HCT116 (cell line): Measurements from ENCODE around the gene CHID1. TPM values are rescaled to one million over a fixed set of nuclear protein-coding genes. Genes with fewer than 3 reads are reported as not detected.

Source experiments
- ATAC-seq: fragments of 200-7000 bp; cut with Tn5 transposase; 2 replicates; pipeline ENCODE4 v1.9.1; 2020; ENCODE audit warnings: mild to moderate bottlenecking, moderate library complexity
- BruUV-seq: library from RNA; stranded (reverse); fragments of 400-500 nt; replicated peaks from 2 replicates; lab custom pipeline; 2021; lab: Mats Ljungman, UMichigan
- CTCF ChIA-PET: fragments of 300-600 bp; sonication (Branson Sonifier 250); formaldehyde crosslinking; loops from one replicate; lab custom pipeline; 2021; ENCODE audit warnings: antibody characterized with exemption; lab: Charles Lee
- POLR2A ChIA-PET: fragments of 300-600, 350-600 bp; sonication (Branson Sonifier 250); formaldehyde crosslinking; loops from one replicate; lab custom pipeline; 2021; ENCODE audit warnings: antibody characterized with exemption; lab: Charles Lee
- RAD21 ChIA-PET, 2 experiments: fragments of 300-600 bp; sonication (Branson Sonifier 250); formaldehyde crosslinking; loops; one replicate each; lab custom pipeline; 2023; ENCODE audit warnings: low total read pairs in 2 of 2; ENCODE audit not compliant: uncharacterized antibody in 2 of 2, unreplicated experiment in 2 of 2, low non-redundant PET in 1 of 2; lab: Charles Lee
- DNase-seq: peaks from one replicate; pipeline ENCODE4 v3.0.0-alpha.2; 2010; ENCODE audit warnings: low read depth, low spot score
- H2AFZ ChIP-seq: fragments of 200-600 bp; shearing (Covaris generic), sonication (generic); 2 replicates; pipeline ENCODE4 v1.6.1; 2017; ENCODE audit warnings: low read depth, mixed run types, mixed read lengths, antibody characterized with exemption, low read length; ENCODE audit not compliant: poor library complexity, severe bottlenecking
- H3K27ac ChIP-seq: 2 replicates; pipeline ENCODE4 v1.5.1; 2012; ENCODE audit warnings: low read depth, low read length
- H3K27me3 ChIP-seq: fragments of 200-600 bp; sonication (generic); 2 replicates; pipeline ENCODE4 v1.6.1; 2016; ENCODE audit warnings: mixed run types, low read length, mixed read lengths; ENCODE audit not compliant: insufficient read depth
- H3K36me3 ChIP-seq, 2 experiments: fragments of 200-500 bp in 1 of 2; fragments of 200-600 bp in 1 of 2; sonication (Bioruptor generic) in 1 of 2; sonication (generic) in 1 of 2; 2 replicates each; pipeline versions ENCODE4 v1.5.1 to v1.6.1; 2014 to 2016; ENCODE audit warnings: low read length in 2 of 2, inconsistent platforms in 1 of 2, mixed read lengths in 1 of 2, mixed run types in 1 of 2; ENCODE audit not compliant: insufficient read depth in 2 of 2, control insufficient read depth in 1 of 2
- H3K4me1 ChIP-seq, 2 experiments: fragments of 200-600 bp in 1 of 2; sonication (generic) in 1 of 2; 2 replicates each; pipeline versions ENCODE4 v1.5.1 to v1.6.1; 2012 to 2017; ENCODE audit warnings: low read length in 2 of 2, inconsistent platforms in 1 of 2, mild to moderate bottlenecking in 1 of 2, mixed read lengths in 1 of 2, mixed run types in 1 of 2, moderate library complexity in 1 of 2; ENCODE audit not compliant: insufficient read depth in 2 of 2, control insufficient read depth in 1 of 2
- H3K4me2 ChIP-seq: fragments of 200-600 bp; sonication (generic); 2 replicates; pipeline ENCODE4 v1.6.1; 2017; ENCODE audit warnings: mixed run types, low read length, mixed read lengths
- H3K4me3 ChIP-seq, 2 experiments: fragments of 200-600 bp in 1 of 2; sonication (generic) in 1 of 2; replicated peaks in 1 of 2; 2 replicates each; pipeline ENCODE4 v1.5.1; 2011 to 2016; ENCODE audit warnings: low read length in 2 of 2, control low read depth in 1 of 2, low read depth in 1 of 2, mild to moderate bottlenecking in 1 of 2, mixed read lengths in 1 of 2, mixed run types in 1 of 2
- H3K79me2 ChIP-seq: fragments of 200-600 bp; sonication (generic); 2 replicates; pipeline ENCODE4 v1.6.1; 2017; ENCODE audit warnings: mild to moderate bottlenecking, mixed run types, low read length, moderate library complexity, mixed read lengths; ENCODE audit not compliant: insufficient read depth
- H3K9ac ChIP-seq: fragments of 200-600 bp; sonication (generic); 2 replicates; pipeline ENCODE4 v1.6.1; 2016; ENCODE audit warnings: low read length, mixed read lengths
- H3K9me2 ChIP-seq: fragments of 200-600 bp; sonication (generic), shearing (Covaris generic); 2 replicates; pipeline ENCODE4 v1.6.1; 2017; ENCODE audit warnings: mixed run types, mild to moderate bottlenecking, moderate library complexity; ENCODE audit not compliant: insufficient read depth
- H3K9me3 ChIP-seq, 2 experiments: fragments of 200-500 bp in 1 of 2; fragments of 200-600 bp in 1 of 2; sonication (Bioruptor generic) in 1 of 2; sonication (generic) in 1 of 2; 2 replicates each; pipeline ENCODE4 v1.6.1; 2014 to 2017; ENCODE audit warnings: low read length in 2 of 2, mixed read lengths in 2 of 2, inconsistent platforms in 1 of 2, low read depth in 1 of 2, mild to moderate bottlenecking in 1 of 2, mixed run types in 1 of 2, moderate library complexity in 1 of 2; ENCODE audit not compliant: control insufficient read depth in 1 of 2, insufficient read depth in 1 of 2
- H4K20me1 ChIP-seq: fragments of 200-600 bp; sonication (generic), shearing (Covaris generic); 2 replicates; pipeline ENCODE4 v1.6.1; 2017; ENCODE audit warnings: mixed run types, mild to moderate bottlenecking, moderate library complexity; ENCODE audit not compliant: insufficient read depth
- ATF3 ChIP-seq: IDR thresholded peaks from 2 replicates; pipeline ENCODE4 v1.6.1; 2012
- CEBPB ChIP-seq: IDR thresholded peaks from 2 replicates; pipeline ENCODE4 v1.6.1; 2012; ENCODE audit warnings: low read depth
- CTCF ChIP-seq, 3 experiments: fragments of 200-600 bp in 1 of 3; sonication (generic) in 1 of 3; IDR thresholded peaks in 2 of 3; conservative IDR thresholded peaks in 1 of 3; 2 replicates each; pipeline ENCODE4 v1.5.1; 2012 to 2017; ENCODE audit warnings: low read depth in 2 of 3, low read length in 2 of 3, antibody characterized with exemption in 1 of 3, borderline replicate concordance in 1 of 3, control low read depth in 1 of 3, mild to moderate bottlenecking in 1 of 3, mixed read lengths in 1 of 3, mixed run types in 1 of 3, moderate library complexity in 1 of 3; ENCODE audit not compliant: insufficient read depth in 1 of 3
- EGR1 ChIP-seq: IDR thresholded peaks from 2 replicates; pipeline ENCODE4 v1.6.1; 2012; ENCODE audit warnings: low read depth
- ELF1 ChIP-seq: IDR thresholded peaks from 2 replicates; pipeline ENCODE4 v1.6.1; 2012; ENCODE audit warnings: low read depth, borderline replicate concordance
- EZH2 ChIP-seq: fragments of 200-600 bp; sonication (generic); IDR thresholded peaks from 2 replicates; pipeline ENCODE4 v1.6.1; 2017; ENCODE audit warnings: antibody characterized with exemption, mixed run types
- EZH2phosphoT487 ChIP-seq: fragments of 200-600 bp; IDR thresholded peaks from 2 replicates; pipeline ENCODE4 v1.6.1; 2018; ENCODE audit warnings: antibody characterized with exemption, borderline replicate concordance
- FOSL1 ChIP-seq: IDR thresholded peaks from 2 replicates; pipeline ENCODE4 v1.6.1; 2012; ENCODE audit warnings: low read depth
- JUND ChIP-seq: IDR thresholded peaks from 2 replicates; pipeline ENCODE4 v1.6.1; 2012
- POLR2A ChIP-seq: IDR thresholded peaks from 2 replicates; pipeline ENCODE4 v1.7.0; 2011; ENCODE audit warnings: borderline replicate concordance; ENCODE audit not compliant: insufficient read depth, insufficient read length; ENCODE audit errors: extremely low read depth
- POLR2AphosphoS5 ChIP-seq: IDR thresholded peaks from 2 replicates; pipeline ENCODE4 v1.6.1; 2011; ENCODE audit warnings: mild to moderate bottlenecking, low read depth, low read length, moderate library complexity
- RAD21 ChIP-seq: IDR thresholded peaks from 2 replicates; pipeline ENCODE4 v1.6.1; 2012; ENCODE audit warnings: low read depth, mild to moderate bottlenecking
- SIN3A ChIP-seq: IDR thresholded peaks from 2 replicates; pipeline ENCODE4 v1.6.1; 2012; ENCODE audit warnings: low read depth
- SRF ChIP-seq: IDR thresholded peaks from 2 replicates; pipeline ENCODE4 v1.6.1; 2012; ENCODE audit warnings: low read depth
- YY1 ChIP-seq: IDR thresholded peaks from 2 replicates; pipeline ENCODE4 v1.6.1; 2011; ENCODE audit warnings: low read length, low read depth, moderate library complexity, mild to moderate bottlenecking; ENCODE audit not compliant: insufficient replicate concordance; ENCODE audit errors: extremely low read depth
- ZBTB33 ChIP-seq: IDR thresholded peaks from 2 replicates; pipeline ENCODE4 v1.6.1; 2011; ENCODE audit warnings: mild to moderate bottlenecking, low read length, moderate library complexity; ENCODE audit not compliant: insufficient replicate concordance; ENCODE audit errors: extremely low read depth
- ZFX ChIP-seq: fragments of 450-650 bp; IDR thresholded peaks from 2 replicates; pipeline ENCODE4 v1.6.1; 2017
- ZNF274 ChIP-seq: fragments of 200-500 bp; sonication (Bioruptor generic); IDR thresholded peaks from 2 replicates; pipeline ENCODE4 v1.6.1; 2014; ENCODE audit warnings: mild to moderate bottlenecking, low read depth, low read length, inconsistent platforms
- intact Hi-C: fragments of 100-400 bp; cut with micrococcal nuclease; formaldehyde crosslinking; loops from 2 replicates; pipeline ENCODE4 v1.10.0; 2022
- total RNA-seq: library from RNA; stranded (reverse); gene quantifications from one replicate; pipeline ENCODE4 v1.2.1, GENCODE V29; 2021; ENCODE audit not compliant: unreplicated experiment

The CHID1 gene
- total RNA-seq, 1 experiment from 2014 or later = 102 TPM

DNA sequence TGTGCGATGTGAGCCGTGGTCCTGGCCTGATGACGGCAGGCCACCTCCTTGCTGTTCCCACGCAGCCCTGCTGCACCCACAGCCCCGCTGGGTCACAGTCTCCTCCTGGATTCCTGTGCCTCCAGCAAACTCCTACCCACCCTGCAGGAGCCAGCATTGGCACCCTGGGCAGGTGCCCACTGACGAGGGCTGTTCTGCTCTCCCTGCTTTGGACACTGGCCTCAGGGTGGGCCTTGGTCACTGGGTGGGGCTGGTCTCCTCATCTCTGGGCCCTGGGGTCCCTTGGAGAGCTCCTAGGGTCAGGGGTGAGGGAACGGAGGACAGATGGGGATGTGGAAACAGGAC, 55.3 kb downstream of the CHID1 start:
- no peak overlapping the region for H3K4me3 ChIP-seq
- no peak overlapping the region for H2AFZ ChIP-seq
- no peaks in the 10 kb centered on the region for H3K36me3 ChIP-seq
- no TSS peak for BruUV-seq
- H3K4me2 ChIP-seq = no peak overlapping the region
- no peak overlapping the region for H3K9ac ChIP-seq
- no peaks in the 10 kb centered on the region for H3K9me2 ChIP-seq
- no peaks in the 10 kb centered on the region for H3K9me3 ChIP-seq
- intact Hi-C loops = no loop called here
- ChIA-PET CTCF (interaction anchor here (1.8 kb wide), 1 partner anchor 12 kb away, joined by 8 read pairs; no protein-coding TSS in a partner anchor), POLR2A (no interaction called here), RAD21 (no interaction called here)
- H3K27me3 ChIP-seq = no peaks in the 10 kb centered on the region
- TF ChIP-seq SIN3A (no peak), YY1 (no peak), EZH2phosphoT487 (no peak), EZH2 (no peak), POLR2A (no peak), ELF1 (no peak), CEBPB (no peak), CTCF (IDR thresholded peaks at IDR 0.05 in 2 of 3, conservative IDR thresholded peaks at IDR 0.05 in 1 of 3; ENCODE audit: borderline replicate concordance in 1 of 3, insufficient read depth in 1 of 3, low read depth in 2 of 3, low read length in 2 of 3) (no peak), ZBTB33 (no peak), ZNF274 (no peak), ZFX (no peak), RAD21 (no peak), POLR2AphosphoS5 (no peak), EGR1 (no peak), ATF3 (no peak), JUND (no peak), FOSL1 (no peak), SRF (no peak)
- no peaks in the 10 kb centered on the region for H3K79me2 ChIP-seq
- DNase-seq (no peak), ATAC-seq (no peak)
- H3K4me1 ChIP-seq = peaks cover 7 to 17% of the 10 kb centered on the region in 2 experiments
- H4K20me1 ChIP-seq = no peaks in the 10 kb centered on the region
- no peak overlapping the region; the same call in 1 of the 2 replicates for H3K27ac ChIP-seq
